Thymus (tissue), 14 donors: ENCODE data around the gene FAM76B. TPM values are rescaled to one million over a fixed set of nuclear protein-coding genes. Genes with fewer than 3 reads are reported as not detected.

ENCODE experiments used
- DNase-seq, 9 donors: peaks; one replicate each; pipeline ENCODE4 v3.0.0-alpha.2; 2013; ENCODE audit warnings: low spot score in 9 of 9, low read depth in 6 of 9, missing footprints in 1 of 9
- H3K27ac ChIP-seq, 2 donors: one replicate each; pipeline ENCODE4 v1.5.1; 2013; ENCODE audit warnings: control low read depth in 1 of 2, low read depth in 1 of 2, low read length in 1 of 2, mild to moderate bottlenecking in 1 of 2, moderate library complexity in 1 of 2
- H3K27me3 ChIP-seq, 2 donors: one replicate each; pipeline ENCODE4 v1.5.1; 2013; ENCODE audit warnings: low read length in 1 of 2; ENCODE audit not compliant: control insufficient read depth in 2 of 2, insufficient read depth in 1 of 2
- H3K36me3 ChIP-seq, 2 donors: one replicate each; pipeline ENCODE4 v1.5.1; 2013; ENCODE audit warnings: low read length in 1 of 2, mild to moderate bottlenecking in 1 of 2, moderate library complexity in 1 of 2; ENCODE audit not compliant: control insufficient read depth in 2 of 2, insufficient read depth in 2 of 2
- H3K4me1 ChIP-seq, 2 donors: one replicate each; pipeline ENCODE4 v1.5.1; 2013; ENCODE audit warnings: low read length in 2 of 2; ENCODE audit not compliant: control insufficient read depth in 2 of 2, insufficient read depth in 2 of 2
- H3K4me3 ChIP-seq, 2 donors: one replicate each; pipeline ENCODE4 v1.5.1; 2013; ENCODE audit warnings: low read length in 2 of 2, control low read depth in 1 of 2, mild to moderate bottlenecking in 1 of 2
- H3K9me3 ChIP-seq, 2 donors: one replicate each; pipeline ENCODE4 v1.5.1; 2013; ENCODE audit warnings: low read length in 1 of 2, mild to moderate bottlenecking in 1 of 2; ENCODE audit not compliant: control insufficient read depth in 2 of 2, insufficient read depth in 1 of 2
- WGBS: extraction: QIAGEN DNeasy Blood & Tissue Kit; methylation state at CpG from one replicate; pipeline ENCODE4 v1.1.7; 2013; 5-methylcytosine and 5-hydroxymethylcytosine counted together
- long read RNA-seq, 10 donors: transcript quantifications; one replicate each; lab custom pipeline, GENCODE V29; 2026
- polyA plus RNA-seq: library from polyadenylated mRNA; stranded (reverse); fragments of 200-250 nt; gene quantifications from one replicate; pipeline ENCODE4 v1.2.3, GENCODE V29; 2013
- total RNA-seq: library from RNA; stranded (reverse); fragments of 120-200 nt; gene quantifications from one replicate; pipeline ENCODE4 v1.2.4, GENCODE V29; 2013
- donor health status: healthy.

The FAM76B gene
- total RNA-seq, result 47.6 TPM
- polyA plus RNA-seq, result 27.5 TPM
- long read RNA-seq, donor 1, partial matches to known transcripts, result 0 of 1 reads
- long read RNA-seq, donor 1, other reads (novel, unspliced or antisense), result 0 of 1 reads
- long read RNA-seq, donor 2, result 0 reads
- long read RNA-seq, donor 3, partial matches to known transcripts, result 0 of 13 reads
- long read RNA-seq, donor 3, other reads (novel, unspliced or antisense), result 0 of 13 reads
- long read RNA-seq, donor 4, partial matches to known transcripts, result 29 of 77 reads
- long read RNA-seq, donor 4, other reads (novel, unspliced or antisense), result 42 of 77 reads
- long read RNA-seq, donor 5, partial matches to known transcripts, result 147 of 156 reads
- long read RNA-seq, donor 5, other reads (novel, unspliced or antisense), result 0 of 156 reads
- long read RNA-seq, donor 6, transcript FAM76B-201 (10 exons, 3,952 nt), result major isoform, 5 of 7 reads
- long read RNA-seq, donor 6, partial matches to known transcripts, result 0 of 7 reads
- long read RNA-seq, donor 6, other reads (novel, unspliced or antisense), result 0 of 7 reads
- long read RNA-seq, donor 7, transcript FAM76B-201 (10 exons, 3,952 nt), result major isoform, 10 of 99 reads
- long read RNA-seq, donor 7, partial matches to known transcripts, result 69 of 99 reads
- long read RNA-seq, donor 7, other reads (novel, unspliced or antisense), result 16 of 99 reads
- long read RNA-seq, donor 8, partial matches to known transcripts, result 0 of 1 reads
- long read RNA-seq, donor 8, other reads (novel, unspliced or antisense), result 0 of 1 reads
- long read RNA-seq, donor 9, partial matches to known transcripts, result 0 of 3 reads
- long read RNA-seq, donor 9, other reads (novel, unspliced or antisense), result 0 of 3 reads
- long read RNA-seq, donor 10, transcript FAM76B-201 (10 exons, 3,952 nt), result major isoform, 5 of 5 reads
- long read RNA-seq, donor 10, partial matches to known transcripts, result 0 of 5 reads
- long read RNA-seq, donor 10, other reads (novel, unspliced or antisense), result 0 of 5 reads

- H3K4me3 ChIP-seq, result peak within 1 kb of the TSS; percentile 87 to 91
- no peaks in the 10 kb centered on the region for H3K9me3 ChIP-seq
- WGBS, result 0% methylated on average over 62 of the region's 62 CpGs
- no peaks in the 10 kb centered on the region for H3K27me3 ChIP-seq
- H3K4me1 ChIP-seq, result peaks cover 10 to 16% of the 10 kb centered on the region in 2 donors
- DNase-seq, result peak; percentile 96 to 100 (median 99)
- peak within 1 kb of the TSS; percentile 99 to 100 for H3K27ac ChIP-seq
- H3K36me3 ChIP-seq, result peaks cover 5 to 22% of the 10 kb centered on the region in 2 donors
Measured at GRCh38 chr11:95789506-95790122, at the start of gene FAM76B. TSS of gene FAM76B (minus strand) at chr11:95789782. CDS start at chr11:95789478, 304 bp downstream.

GRCh38 chr11:95835768-95836488 is 46.3 kb upstream of the FAM76B start:
- 51% methylated on average over 3 of the region's 3 CpGs for WGBS
- DNase-seq, result peak; percentile 6 to 70 (median 34)
- no peak overlapping the region for H3K4me3 ChIP-seq
- no peaks in the 10 kb centered on the region for H3K9me3 ChIP-seq
- H3K4me1 ChIP-seq, result no peaks in the 10 kb centered on the region
- peaks cover 8 to 74% of the 10 kb centered on the region in 2 donors for H3K36me3 ChIP-seq
- no peaks in the 10 kb centered on the region for H3K27me3 ChIP-seq
- no peak overlapping the region for H3K27ac ChIP-seq

GRCh38 chr11:95835351-95835750 is 45.8 kb upstream of the FAM76B start:
- peaks cover 8 to 75% of the 10 kb centered on the region in 2 donors for H3K36me3 ChIP-seq

GRCh38 chr11:95833378-95833777 is 43.8 kb upstream of the FAM76B start:
- Histone ChIP-seq H3K27me3 (no peaks in the 10 kb centered on the region), H3K9me3 (no peaks in the 10 kb centered on the region), H3K4me3 (no peak overlapping the region), H3K36me3 (peaks cover 12 to 71% of the 10 kb centered on the region in 2 donors), H3K27ac (no peak overlapping the region), H3K4me1 (no peaks in the 10 kb centered on the region)
- WGBS, result 43% methylated on average over 1 of the region's 1 CpG
- DNase-seq, result no peak

More at GRCh38 chr11:95835351-95835750, 45.8 kb upstream of the FAM76B start:
- no peak for DNase-seq
- no peak overlapping the region for H3K27ac ChIP-seq
- 83% methylated on average over 3 of the region's 3 CpGs for WGBS
- H3K4me1 ChIP-seq, result no peaks in the 10 kb centered on the region
- no peaks in the 10 kb centered on the region for H3K27me3 ChIP-seq
- no peak overlapping the region for H3K4me3 ChIP-seq
- no peaks in the 10 kb centered on the region for H3K9me3 ChIP-seq

- DNase-seq, result no peak
- WGBS, result 99% methylated on average over 3 of the region's 3 CpGs
- Histone ChIP-seq H3K27me3 (no peaks in the 10 kb centered on the region), H3K27ac (no peak overlapping the region), H3K36me3 (peaks cover 13 to 71% of the 10 kb centered on the region in 2 donors), H3K9me3 (no peaks in the 10 kb centered on the region), H3K4me1 (no peaks in the 10 kb centered on the region), H3K4me3 (no peak overlapping the region)
Measured at GRCh38 chr11:95832763-95833162, 43.2 kb upstream of the FAM76B start.

- no peak overlapping the region for H3K4me3 ChIP-seq
- no peak overlapping the region for H3K27ac ChIP-seq
- no peaks in the 10 kb centered on the region for H3K27me3 ChIP-seq
- no peak for DNase-seq
- 96% methylated on average over 2 of the region's 2 CpGs for WGBS
- no peaks in the 10 kb centered on the region for H3K9me3 ChIP-seq
- H3K4me1 ChIP-seq, result no peaks in the 10 kb centered on the region
- peaks cover 15 to 72% of the 10 kb centered on the region in 2 donors for H3K36me3 ChIP-seq
Measured at GRCh38 chr11:95831198-95831883, 41.8 kb upstream of the FAM76B start.

GRCh38 chr11:95829580-95830259 is 40.1 kb upstream of the FAM76B start:
- H3K27ac ChIP-seq, result no peak overlapping the region
- H3K9me3 ChIP-seq, result no peaks in the 10 kb centered on the region
- no peaks in the 10 kb centered on the region for H3K4me1 ChIP-seq
- no peak for DNase-seq
- no peak overlapping the region for H3K4me3 ChIP-seq
- H3K27me3 ChIP-seq, result no peaks in the 10 kb centered on the region
- WGBS, result 98% methylated on average over 1 of the region's 1 CpG
- peaks cover 15 to 68% of the 10 kb centered on the region in 2 donors for H3K36me3 ChIP-seq
